GM21381 (cell line): ENCODE results near the gene EPSTI1.

Experiments used
- ATAC-seq: cut with Tn5 transposase; IDR thresholded peaks from one replicate; pipeline ENCODE4 v1.9.1; 2021; ENCODE audit warnings: mild to moderate bottlenecking, moderate library complexity; ENCODE audit not compliant: unreplicated experiment

The EPSTI1 gene

DNA sequence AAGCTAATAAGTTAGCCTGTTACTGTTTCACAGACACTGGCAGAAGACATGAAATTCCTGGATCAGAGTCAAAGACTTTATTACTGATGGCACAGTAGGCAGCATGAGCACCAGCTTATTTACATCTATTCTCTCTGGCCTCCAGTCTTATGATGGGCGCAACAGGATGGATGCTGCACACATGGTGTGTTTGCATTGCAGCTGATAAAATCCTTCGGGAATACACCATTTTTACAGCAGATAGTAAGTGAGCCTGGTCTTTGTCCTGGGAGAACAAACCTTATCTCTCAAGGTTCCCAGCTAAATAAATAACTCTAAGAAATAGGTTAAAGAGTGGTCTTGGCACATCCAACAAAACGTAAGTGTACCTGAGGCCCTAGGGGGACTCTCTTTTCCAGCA is 16.0 kb downstream of the EPSTI1 start:
- ATAC-seq, result no peak

DNA sequence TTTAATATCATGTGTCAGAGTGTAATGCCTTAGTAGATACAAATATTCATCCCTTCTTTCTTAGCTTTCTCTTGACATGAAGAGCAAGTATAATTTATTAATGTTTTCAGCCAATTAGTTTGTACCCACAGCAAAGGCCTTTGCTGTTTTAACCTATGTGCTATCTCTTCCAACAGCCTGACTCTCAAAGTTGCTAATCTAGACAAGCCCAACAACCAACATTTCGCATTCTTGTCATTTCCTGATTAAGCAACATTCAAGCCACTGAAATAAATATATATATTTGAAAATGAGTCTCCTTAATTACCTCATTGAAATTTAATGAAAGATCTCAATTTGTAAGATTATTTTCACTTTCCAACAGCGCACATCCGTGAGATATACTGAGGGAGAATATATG is 18.5 kb downstream of the EPSTI1 start:
- ATAC-seq, result no peak

DNA sequence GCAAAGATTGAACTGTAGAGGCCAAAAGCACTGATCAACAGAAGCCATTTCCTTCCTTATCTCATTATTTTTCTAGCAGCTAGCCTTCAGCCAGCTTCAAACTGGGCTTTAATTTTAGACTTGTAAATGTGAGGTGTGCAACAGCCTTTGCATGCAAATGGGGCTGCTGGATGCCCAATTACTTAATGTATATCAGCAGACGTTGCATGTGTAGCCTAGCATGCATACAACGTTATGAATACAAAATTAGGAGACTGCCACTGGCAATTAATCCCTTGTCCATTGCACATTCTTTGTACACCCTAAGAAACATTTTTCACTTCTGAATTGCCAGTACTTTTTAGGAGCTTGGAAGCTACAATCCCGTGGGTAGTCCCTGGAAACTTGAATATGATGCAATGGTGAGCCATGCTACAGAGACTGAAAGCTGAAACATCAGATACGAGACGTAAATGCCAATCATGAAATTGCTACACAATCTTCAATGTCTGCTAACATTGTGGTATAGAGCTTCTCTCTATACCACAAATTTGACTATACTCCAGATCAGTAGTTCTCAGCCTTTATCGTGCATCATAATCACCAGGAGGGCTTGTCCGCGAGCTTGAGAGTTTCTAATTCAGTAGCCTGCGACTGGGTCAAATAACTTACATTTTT is 20.2 kb downstream of the EPSTI1 start:
- ATAC-seq, result peak; percentile 39

DNA sequence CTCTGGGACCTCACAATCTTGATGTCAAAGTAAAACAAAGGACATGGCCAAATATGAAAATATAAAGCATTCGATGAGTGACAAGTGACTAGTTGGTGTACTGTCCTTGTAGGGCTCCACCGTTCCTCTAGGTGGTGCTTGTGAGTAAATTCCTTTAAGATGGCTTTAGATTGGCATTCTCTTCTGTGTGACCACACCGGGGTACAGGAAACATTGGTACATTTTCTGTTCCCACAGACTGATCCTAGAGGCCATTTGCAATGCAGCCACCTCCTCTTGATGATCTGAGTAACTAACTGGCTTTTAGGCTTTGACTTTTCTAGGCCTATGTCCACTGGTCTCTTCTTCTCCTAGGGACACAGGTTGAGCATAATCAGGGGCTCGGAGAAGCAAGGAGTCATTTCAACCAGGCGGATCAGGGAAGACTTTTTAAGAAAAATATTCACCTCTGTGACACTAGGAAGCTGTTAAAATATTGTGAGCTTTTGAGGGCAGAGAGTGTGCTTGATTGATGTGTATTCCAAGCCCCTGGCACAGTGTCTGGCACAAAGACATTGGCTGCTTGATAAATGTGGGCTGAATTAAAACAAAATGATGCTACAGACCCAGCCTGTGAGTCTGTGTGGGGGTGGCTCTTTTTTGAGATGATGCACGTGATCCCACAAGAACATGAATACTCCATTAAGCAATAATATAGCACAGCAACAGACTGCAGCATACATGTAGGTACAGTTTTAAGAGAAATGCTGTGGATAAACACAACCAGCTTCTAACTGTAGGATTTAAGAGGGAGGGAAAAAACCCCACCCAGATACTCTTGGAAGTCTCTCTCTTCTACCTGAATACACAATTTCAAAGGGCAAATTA is 21.0 kb downstream of the EPSTI1 start:
- peak; percentile 71 for ATAC-seq

DNA sequence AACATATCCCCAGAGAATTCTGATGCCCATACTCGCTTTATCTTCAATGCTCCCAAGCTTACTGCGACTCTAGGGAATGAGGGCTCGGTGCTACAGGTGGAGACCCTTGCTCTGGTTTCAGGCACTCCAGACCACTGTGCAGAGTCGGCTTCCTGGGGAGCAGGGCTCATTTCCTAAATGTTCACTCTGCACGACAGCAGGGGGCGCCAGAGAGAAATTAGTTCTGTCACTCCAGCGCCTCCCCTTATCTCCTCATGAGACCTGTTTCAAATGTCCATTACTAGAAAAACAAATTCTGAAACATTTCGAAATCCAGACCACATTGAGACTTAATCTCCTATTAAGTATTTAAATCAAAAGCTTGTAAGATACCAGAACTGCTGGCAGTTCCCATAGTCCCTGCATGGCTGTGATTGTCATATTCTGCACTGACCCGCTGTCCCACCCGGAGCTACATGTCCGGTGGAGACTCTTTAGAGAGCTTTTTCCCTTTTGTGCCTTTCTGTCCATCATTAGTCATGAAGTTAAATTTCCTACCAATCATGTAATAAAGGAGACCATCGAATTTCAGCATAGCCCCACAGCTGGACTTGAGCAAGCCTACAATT is 22.4 kb downstream of the EPSTI1 start:
- ATAC-seq, result peak; percentile 43

DNA sequence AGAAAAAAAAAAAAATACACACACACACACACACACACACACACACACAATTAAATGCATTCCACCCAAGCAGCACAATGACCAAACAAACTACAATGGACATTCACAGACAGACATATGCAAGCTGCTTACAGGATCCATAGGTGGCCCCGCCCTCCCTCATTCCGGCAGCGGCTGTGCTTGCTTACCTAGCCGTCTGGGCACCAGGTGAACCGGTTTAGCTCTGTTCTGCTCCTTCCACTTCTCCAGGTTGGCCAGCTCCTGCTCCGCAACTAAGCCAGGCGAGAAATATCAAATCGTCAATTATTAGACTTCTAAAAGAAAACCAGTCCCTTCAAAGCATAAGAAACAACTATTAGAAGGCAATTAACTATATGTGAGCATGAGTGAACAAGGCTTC is 23.1 kb downstream of the EPSTI1 start:
- no peak for ATAC-seq

DNA sequence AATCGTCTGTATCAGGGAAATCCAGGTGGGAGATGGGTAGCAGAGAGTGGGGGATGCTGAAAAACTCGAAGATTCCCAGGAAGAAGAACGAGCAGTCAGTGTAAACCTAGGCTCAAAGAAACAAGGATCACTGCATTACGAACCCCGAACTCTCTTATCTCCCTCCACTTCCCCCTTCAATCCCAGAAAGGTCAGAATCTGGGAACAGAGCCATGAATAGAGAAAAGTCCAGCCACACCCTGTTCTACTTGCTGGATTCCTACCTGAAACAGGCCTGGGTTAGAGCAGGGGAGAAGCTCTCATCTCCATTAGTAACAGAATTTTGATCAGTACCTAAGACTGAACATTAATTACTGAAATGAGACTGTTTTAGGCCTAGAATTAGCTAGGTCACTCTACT is 24.4 kb downstream of the EPSTI1 start:
- ATAC-seq, result no peak

DNA sequence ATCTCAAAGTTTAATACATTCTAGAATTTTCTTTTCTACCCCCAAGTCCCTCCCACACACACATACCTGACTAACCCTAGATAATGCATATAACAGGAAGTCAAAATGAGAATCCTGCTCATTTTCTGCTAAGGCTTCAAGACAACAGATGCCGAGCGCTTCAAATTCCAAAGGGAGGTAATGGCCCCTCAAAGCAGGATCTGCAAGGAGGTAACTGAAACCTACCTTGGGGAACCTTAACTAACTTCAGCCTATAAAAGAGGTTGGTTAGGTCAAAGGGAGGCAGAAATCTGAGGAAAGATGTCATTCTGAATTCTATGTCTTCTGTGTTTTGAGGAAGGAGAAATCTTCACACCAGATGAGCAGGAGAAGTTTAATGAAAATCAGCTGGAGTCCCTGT is 26.8 kb downstream of the EPSTI1 start:
- ATAC-seq, result no peak

DNA sequence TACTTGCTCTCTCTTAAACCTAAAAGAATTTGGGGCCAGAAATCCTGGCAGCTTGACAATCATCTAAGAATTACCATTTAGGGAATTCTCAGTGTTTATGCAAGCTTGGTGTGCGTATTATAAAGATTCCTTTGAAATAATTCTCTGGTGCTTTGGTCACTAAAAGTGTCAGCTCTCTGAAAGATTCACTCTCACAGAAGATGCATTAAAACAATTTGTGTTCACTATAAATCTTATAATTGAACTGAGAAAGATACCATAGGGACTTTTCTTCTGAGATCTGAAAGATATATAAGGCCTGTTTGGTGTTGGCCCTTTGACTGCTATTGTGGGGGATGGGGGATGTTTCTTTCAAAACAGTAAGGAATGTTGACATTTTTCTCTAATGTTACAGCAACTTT is 27.3 kb downstream of the EPSTI1 start:
- no peak for ATAC-seq

DNA sequence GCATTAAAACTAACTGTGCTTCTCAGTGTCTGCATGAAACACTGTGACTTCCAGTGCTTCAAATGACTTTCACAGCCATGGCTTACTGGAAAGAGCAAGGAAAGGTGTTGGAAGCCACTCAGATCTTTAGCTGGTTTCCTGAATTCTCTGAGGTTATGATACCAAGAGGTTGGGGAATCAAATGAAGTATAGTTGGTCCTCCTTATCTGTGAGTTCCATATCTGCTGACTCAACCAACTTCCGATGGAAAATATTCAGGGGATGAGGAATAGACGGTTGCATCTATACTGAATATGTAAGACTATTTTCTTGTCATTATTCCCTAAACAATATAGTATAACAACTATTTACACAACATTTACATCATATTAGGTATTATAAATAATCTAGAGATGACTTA is 32.4 kb downstream of the EPSTI1 start:
- no peak for ATAC-seq

DNA sequence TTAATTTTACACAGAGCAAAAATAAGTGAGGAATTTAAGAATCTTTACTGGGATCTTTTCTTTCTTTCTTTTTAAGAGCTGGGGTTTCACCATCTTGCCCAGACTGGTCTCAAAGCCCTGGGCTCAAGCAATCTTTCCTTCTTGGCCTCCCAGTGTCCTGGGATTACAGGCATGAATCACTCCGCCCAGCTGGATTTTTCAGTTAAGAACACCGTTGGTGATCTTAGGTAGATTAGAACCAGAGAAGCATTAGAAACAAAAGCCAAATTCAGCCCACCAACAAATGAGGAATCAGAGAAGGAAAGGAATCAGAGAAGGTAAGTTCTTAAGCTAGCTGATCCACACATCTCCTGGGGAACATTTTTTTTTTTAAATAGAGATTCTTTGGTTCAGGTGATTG is 34.2 kb downstream of the EPSTI1 start:
- no peak for ATAC-seq

DNA sequence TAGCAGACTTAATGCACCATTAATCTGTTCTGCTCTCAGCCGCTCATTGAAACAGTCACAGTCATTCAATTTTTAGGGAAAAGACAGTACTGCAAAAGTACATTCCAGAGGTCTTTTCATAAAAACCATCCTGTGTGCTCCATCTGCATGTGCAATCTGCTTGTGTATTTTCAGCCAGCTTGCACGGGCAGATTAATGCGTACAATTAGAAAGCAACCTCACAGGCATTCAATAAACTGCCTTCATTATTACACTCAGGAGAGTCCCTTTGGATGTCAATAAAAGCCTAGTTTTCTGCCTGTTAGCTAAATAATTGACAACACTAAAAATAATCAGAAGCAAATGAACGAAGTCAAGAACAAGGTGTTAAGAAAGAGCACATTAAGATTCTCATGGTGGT is 41.9 kb downstream of the EPSTI1 start:
- no peak for ATAC-seq

DNA sequence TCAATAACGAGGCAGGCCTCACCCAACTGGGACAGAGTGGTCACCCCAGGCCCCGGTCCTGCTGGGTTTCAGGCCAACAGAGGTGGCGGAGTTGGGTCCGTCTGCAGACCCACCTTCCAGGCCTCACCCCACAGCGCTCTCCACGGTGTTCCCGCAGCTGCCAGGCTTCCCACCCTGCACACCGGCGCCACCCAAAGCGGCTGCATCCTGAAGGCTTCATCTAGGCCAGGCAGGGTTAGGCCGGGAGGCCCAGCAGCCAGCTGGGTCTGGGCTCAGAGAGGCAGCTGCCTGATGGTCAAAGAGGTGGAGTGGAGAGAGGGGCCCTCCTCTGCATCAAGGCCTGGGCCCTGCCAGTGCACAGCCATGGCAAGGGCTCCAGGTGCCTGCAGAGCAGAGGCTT is 44.1 kb downstream of the EPSTI1 start:
- ATAC-seq, result no peak

DNA sequence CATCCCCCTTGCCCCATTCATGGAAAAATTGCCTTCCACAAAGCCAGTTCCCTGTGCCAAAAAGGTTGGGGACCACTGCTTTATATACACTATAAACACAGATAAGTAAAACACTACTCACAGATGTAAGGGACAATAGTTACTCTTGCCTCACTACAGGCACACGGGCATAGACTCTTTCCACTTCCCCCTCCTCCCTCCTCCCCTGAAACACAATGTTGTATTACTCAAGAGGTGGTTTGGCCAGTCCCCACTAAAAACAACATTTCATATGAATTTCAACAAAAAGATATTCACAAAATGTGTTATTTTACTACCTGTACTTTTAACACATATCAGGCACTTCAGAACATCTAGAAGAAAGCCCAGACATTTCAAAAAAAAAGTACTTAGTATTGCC is 45.1 kb downstream of the EPSTI1 start:
- ATAC-seq, result no peak

DNA sequence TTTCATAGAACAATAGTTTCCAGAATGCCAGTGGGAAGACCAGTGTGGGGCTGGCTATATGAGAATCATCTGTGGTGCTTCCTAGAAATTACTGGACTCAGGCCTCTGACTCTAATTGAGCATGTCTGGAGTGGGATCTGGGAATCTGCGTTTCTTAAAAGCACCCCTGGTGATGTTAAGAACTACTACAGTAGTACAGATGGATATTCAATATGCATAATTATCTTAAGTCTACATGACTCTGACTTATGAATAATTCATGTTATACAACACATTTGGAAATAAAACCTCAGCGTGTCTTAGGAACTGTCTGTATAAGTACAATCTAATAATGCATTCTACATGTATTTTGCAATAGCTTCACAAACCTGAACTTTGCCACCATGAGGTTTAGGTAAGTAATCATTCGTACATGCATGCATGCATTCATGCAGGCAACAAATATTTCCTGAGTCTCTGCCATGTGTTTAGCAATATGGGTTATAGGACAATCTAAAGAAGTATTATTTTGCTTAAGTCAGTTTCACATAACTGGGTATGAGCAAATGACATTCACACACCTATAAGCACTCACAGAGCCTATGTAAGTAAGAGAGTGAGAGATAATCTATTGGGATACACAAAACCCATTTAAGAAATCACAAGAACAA is 62.0 kb downstream of the EPSTI1 start:
- ATAC-seq, result no peak

DNA sequence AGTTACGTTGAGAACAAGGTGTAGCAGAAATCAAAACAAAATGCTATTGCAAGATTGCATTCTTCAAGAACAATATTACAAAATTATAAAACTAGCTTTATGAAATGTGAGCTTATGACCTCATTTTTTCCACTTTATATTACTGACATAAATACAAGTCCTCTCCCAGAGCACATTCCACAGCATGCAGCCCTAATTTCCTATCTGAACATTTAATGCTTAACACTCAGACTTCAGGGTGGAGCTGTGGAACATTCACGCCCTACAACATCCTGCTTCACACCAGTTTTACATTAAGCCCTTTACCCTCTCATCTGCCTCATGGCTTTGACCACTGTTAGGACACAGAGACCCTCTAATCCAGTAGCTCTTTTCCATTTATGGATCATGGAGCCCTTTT is 65.5 kb downstream of the EPSTI1 start:
- no peak for ATAC-seq

DNA sequence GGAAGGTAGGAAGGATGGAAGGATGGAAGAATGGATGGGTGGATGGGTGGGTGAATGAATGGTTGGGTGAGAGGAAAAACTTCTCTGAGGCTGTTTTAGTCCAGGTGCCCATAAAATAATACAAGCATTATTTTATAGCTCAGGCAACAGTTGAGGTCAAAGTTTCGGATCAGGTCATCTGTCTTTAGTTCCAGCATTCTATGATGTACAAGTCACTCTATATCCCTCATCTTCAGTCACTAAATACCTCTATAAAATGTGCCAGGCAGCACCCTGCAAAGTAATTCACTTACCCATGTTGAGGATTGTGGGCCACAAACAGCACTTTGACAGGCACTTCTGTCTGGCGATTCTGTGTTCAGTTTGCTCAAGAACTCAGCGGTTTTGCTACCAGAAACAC is 66.0 kb downstream of the EPSTI1 start:
- no peak for ATAC-seq

DNA sequence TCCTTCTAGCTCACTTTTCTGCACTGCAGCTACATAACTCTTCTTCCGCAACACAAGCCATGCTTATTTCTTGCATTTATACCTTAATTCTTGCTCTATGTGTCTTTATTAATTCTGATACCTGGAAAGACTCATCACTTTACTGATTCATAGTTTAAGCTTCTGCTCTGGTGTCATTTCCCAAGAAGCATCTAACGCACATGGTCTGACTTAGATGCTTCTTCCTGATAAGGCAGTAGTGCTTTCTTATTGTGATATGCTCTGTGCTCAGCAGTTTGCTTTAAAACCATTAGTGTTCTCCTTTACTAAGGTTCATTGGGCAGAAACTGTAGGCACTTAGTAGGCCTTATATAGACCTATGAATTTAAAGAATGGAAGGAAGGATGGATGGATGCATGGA is 66.4 kb downstream of the EPSTI1 start:
- ATAC-seq, result no peak

DNA sequence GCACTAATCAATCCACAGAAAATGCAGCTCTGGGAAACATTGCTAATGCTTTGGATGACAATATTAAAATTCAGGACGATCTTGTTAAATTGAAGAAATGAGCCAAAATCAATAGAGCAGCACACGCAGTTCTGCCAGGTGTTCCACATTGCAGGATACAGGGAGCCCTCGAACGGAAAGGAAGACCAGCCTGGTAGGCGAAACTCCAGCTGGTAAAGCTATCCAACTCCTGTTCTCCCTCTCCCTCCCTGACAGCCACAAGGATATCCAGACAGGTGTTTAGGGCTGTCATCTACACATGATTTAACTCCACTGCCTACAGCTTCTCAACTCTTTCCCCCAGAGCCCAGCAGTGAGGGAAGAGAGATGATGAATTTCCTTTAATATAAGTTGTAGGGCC is 67.7 kb downstream of the EPSTI1 start:
- no peak for ATAC-seq

DNA sequence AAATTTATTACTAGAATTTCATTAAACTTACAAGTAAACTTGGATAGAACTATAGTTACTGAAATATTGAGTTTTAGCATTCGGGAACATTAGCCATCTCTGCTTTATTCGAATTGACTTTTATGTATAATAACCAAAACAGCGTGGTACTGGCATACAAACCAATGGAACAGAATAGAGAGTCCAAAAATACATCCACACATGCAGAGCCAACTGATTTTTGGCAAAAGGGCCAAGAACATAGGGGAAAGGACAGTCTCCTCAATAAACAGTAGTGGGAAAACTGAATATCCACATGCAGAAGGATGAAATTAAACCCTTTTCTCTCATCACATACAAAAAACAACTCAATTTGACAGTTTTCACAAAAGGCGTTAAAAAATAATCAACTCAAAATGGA is 84.3 kb downstream of the EPSTI1 start:
- ATAC-seq, result no peak

DNA sequence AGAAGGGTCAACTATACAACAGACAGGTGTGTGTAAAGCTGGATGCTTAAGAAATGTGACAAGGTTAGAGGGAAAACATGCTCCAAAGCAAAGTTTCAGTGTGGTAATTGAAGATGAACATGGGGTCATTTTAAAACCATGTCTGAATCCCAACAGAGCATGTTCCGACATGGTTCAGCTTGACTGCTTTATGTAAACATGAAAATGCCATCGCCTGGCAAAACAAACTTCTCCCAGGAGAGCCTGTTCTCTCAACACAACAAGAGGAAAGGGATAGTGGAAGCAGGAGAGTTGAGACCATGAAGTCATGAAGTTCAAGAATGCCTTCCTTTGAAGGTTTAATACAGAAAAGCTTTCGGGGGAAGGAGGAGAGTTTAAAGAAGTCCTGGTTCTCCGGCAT is 85.8 kb downstream of the EPSTI1 start:
- ATAC-seq, result no peak

DNA sequence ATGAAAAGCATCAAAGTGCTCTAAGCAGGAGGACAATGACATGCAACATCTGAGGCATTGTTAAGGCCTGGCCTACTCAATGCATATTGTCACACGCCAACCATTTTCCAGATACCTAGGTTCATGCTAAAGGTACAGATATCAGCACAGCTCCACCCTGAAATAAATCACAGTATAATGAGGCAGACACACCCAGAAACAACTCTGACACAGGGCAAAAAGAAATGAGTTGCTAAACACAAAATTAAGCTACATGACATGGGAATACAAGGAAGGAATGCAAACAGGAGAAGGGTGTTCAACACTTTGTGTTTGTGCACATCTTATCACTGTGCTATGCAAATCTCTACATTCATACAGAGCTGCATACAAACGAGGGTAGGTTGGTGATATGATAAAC is 86.5 kb downstream of the EPSTI1 start:
- ATAC-seq, result no peak
